Endothelial cell of umbilical vein (primary cell): Measurements from ENCODE around the gene RPS6KA3. TPM values are rescaled to one million over a fixed set of nuclear protein-coding genes. Genes with fewer than 3 reads are reported as not detected.

Source experiments
- BruUV-seq: library from RNA; stranded (reverse); fragments of 400-500 nt; replicated peaks from 2 replicates; lab custom pipeline; 2021; lab: Mats Ljungman, UMichigan
- CTCF ChIA-PET: fragments of 300-600, 350-600 bp; sonication (Branson Sonifier 250); formaldehyde crosslinking; loops from one replicate; lab custom pipeline; 2021; ENCODE audit warnings: antibody characterized with exemption, inconsistent platforms; lab: Charles Lee
- POLR2A ChIA-PET: fragments of 300-600, 350-600 bp; sonication (Branson Sonifier 250); formaldehyde crosslinking; loops from one replicate; lab custom pipeline; 2021; ENCODE audit warnings: antibody characterized with exemption, inconsistent platforms; lab: Charles Lee
- DNase-seq: peaks from one replicate; pipeline ENCODE4 v3.0.0-alpha.2; 2011; ENCODE audit warnings: low read depth, low spot score
- FAIRE-seq: peaks from 2 replicates; lab custom pipeline; 2011; peaks lifted over from hg19 to GRCh38; lab: Jason Lieb, UNC
- H2AFZ ChIP-seq: 2 replicates; pipeline ENCODE4 v1.6.0; 2012; ENCODE audit warnings: low read depth, low read length, control low read depth, inconsistent platforms
- H3K27ac ChIP-seq: 2 replicates; pipeline ENCODE4 v1.5.1; 2011; ENCODE audit warnings: low read depth, mild to moderate bottlenecking, control low read depth, low read length, moderate library complexity; ENCODE audit not compliant: insufficient read depth
- H3K27me3 ChIP-seq, 2 experiments: 2 replicates each; pipeline versions ENCODE4 v1.6.0 to v1.6.1; 2011; ENCODE audit warnings: low read length in 2 of 2, mixed read lengths in 1 of 2; ENCODE audit not compliant: control insufficient read depth in 2 of 2, insufficient read depth in 2 of 2
- H3K36me3 ChIP-seq, 2 experiments: 2 replicates in 1 of 2; 3 replicates in 1 of 2; pipeline ENCODE4 v1.5.1; 2011; ENCODE audit warnings: low read length in 2 of 2, mild to moderate bottlenecking in 1 of 2, moderate library complexity in 1 of 2; ENCODE audit not compliant: control insufficient read depth in 2 of 2, insufficient read depth in 2 of 2; ENCODE audit errors: extremely low read depth in 1 of 2
- H3K4me1 ChIP-seq: 3 replicates; pipeline ENCODE4 v1.5.1; 2011; ENCODE audit warnings: mild to moderate bottlenecking, low read length; ENCODE audit not compliant: control insufficient read depth, insufficient read depth; ENCODE audit errors: extremely low read depth
- H3K4me2 ChIP-seq: 2 replicates; pipeline ENCODE4 v1.6.1; 2011; ENCODE audit warnings: low read length, control low read depth, mixed read lengths; ENCODE audit not compliant: insufficient read depth
- H3K4me3 ChIP-seq, 3 experiments: fragments of 200-600 bp in 1 of 3; sonication (generic), shearing (Covaris generic) in 1 of 3; replicated peaks in 1 of 3; 2 replicates each; pipeline ENCODE4 v1.5.1; 2011 to 2016; ENCODE audit warnings: control low read depth in 3 of 3, low read length in 3 of 3, mild to moderate bottlenecking in 2 of 3, inconsistent platforms in 1 of 3, low read depth in 1 of 3, moderate library complexity in 1 of 3; ENCODE audit not compliant: insufficient read depth in 1 of 3
- H3K79me2 ChIP-seq: 2 replicates; pipeline ENCODE4 v1.6.0; 2012; ENCODE audit warnings: low read length, inconsistent platforms; ENCODE audit not compliant: control insufficient read depth, insufficient read depth
- H3K9ac ChIP-seq: replicated peaks from 2 replicates; pipeline ENCODE3; 2011; ENCODE audit warnings: low read length, control low read depth; ENCODE audit not compliant: insufficient read depth; ENCODE audit errors: extremely low read depth
- H3K9me1 ChIP-seq: replicated peaks from 3 replicates; pipeline ENCODE4 v1.6.0; 2011; ENCODE audit warnings: mild to moderate bottlenecking, low read length; ENCODE audit not compliant: control insufficient read depth, insufficient read depth; ENCODE audit errors: extremely low read depth
- H3K9me3 ChIP-seq: replicated peaks from 2 replicates; pipeline ENCODE4 v1.5.1; 2012; ENCODE audit warnings: low read length, inconsistent platforms; ENCODE audit not compliant: control insufficient read depth, insufficient read depth
- H4K20me1 ChIP-seq: replicated peaks from 2 replicates; pipeline ENCODE3; 2011; ENCODE audit warnings: mild to moderate bottlenecking, low read length; ENCODE audit not compliant: control insufficient read depth, insufficient read depth; ENCODE audit errors: extremely low read depth
- CTCF ChIP-seq, 2 donors: IDR thresholded peaks; 1 replicate in 1 of 2; 2 replicates in 1 of 2; pipeline ENCODE4 v1.5.1; 2011; ENCODE audit warnings: low read length in 2 of 2, mild to moderate bottlenecking in 2 of 2, moderate library complexity in 2 of 2, control low read depth in 1 of 2, inconsistent platforms in 1 of 2, low read depth in 1 of 2; ENCODE audit not compliant: insufficient read depth in 1 of 2; ENCODE audit errors: extremely low read depth in 1 of 2
- EZH2 ChIP-seq: IDR thresholded peaks from 2 replicates; pipeline ENCODE4 v1.6.1; 2012; ENCODE audit warnings: borderline replicate concordance, low read depth, mild to moderate bottlenecking, moderate library complexity, low read length, inconsistent platforms; ENCODE audit not compliant: severe bottlenecking
- FOS ChIP-seq: IDR thresholded peaks from 2 replicates; pipeline ENCODE4 v1.6.1; 2011; ENCODE audit warnings: mild to moderate bottlenecking, low read length, moderate library complexity, borderline replicate concordance; ENCODE audit not compliant: insufficient read depth
- GATA2 ChIP-seq: IDR thresholded peaks from 2 replicates; pipeline ENCODE4 v1.7.0; 2011; ENCODE audit warnings: low read depth, mild to moderate bottlenecking, moderate library complexity, mixed read lengths, low read length; ENCODE audit not compliant: insufficient read length, insufficient read depth
- JUN ChIP-seq: IDR thresholded peaks from 2 replicates; pipeline ENCODE4 v1.6.1; 2011; ENCODE audit warnings: borderline replicate concordance, low read depth; ENCODE audit not compliant: insufficient read length, insufficient read depth
- MAX ChIP-seq: IDR thresholded peaks from 2 replicates; pipeline ENCODE4 v1.6.1; 2011; ENCODE audit not compliant: insufficient read depth, insufficient read length
- MYC ChIP-seq: IDR thresholded peaks from one replicate; pipeline ENCODE4 v1.6.1; 2011; ENCODE audit warnings: mild to moderate bottlenecking, low read depth, low read length
- POLR2A ChIP-seq: IDR thresholded peaks from 2 replicates; pipeline ENCODE4 v1.6.1; 2012; ENCODE audit warnings: low read depth, mild to moderate bottlenecking, control low read depth, low read length
- POLR2AphosphoS5 ChIP-seq: IDR thresholded peaks from 2 replicates; pipeline ENCODE4 v1.6.1; 2012; ENCODE audit warnings: low read depth, mild to moderate bottlenecking, control low read depth, low read length, moderate library complexity; ENCODE audit not compliant: insufficient read depth
- dilution Hi-C: fragments of 300-500 bp; cut with MboI; formaldehyde crosslinking; loops from one replicate; pipeline ENCODE4 v1.15.0; 2019; ENCODE audit warnings: low sequenced_read_pairs; ENCODE audit not compliant: extremely low pct_ligation_motif_present
- intact Hi-C: fragments of 100-400 bp; cut with micrococcal nuclease; formaldehyde crosslinking; loops from one replicate; pipeline ENCODE4 v1.10.0; 2022
- polyA plus RNA-seq, 4 experiments: library from polyadenylated mRNA; depleted of rRNA in 3 of 4; stranded (reverse) in 3 of 4; unstranded in 1 of 4; fragments of >200 nt; gene quantifications; 2 replicates each; pipeline versions ENCODE4 v1.2.1 to v1.2.3, GENCODE V29; 2011 to 2012; ENCODE audit warnings: missing spikeins in 1 of 4
- total RNA-seq: library from RNA; stranded (reverse); gene quantifications from 2 replicates; pipeline ENCODE4 v1.2.3, GENCODE V29; 2021

The RPS6KA3 gene
- total and polyA plus RNA-seq, 2 donors (not counting 3 experiments of a cell fraction or from before 2014, with no cell fraction given), result 24.4 to 61.6 TPM

GRCh38 chrX:20312018-20312417 is 45.3 kb upstream of the RPS6KA3 start:
- dilution Hi-C loops (no loop called here), intact Hi-C loops (no loop called here)
- TF ChIP-seq CTCF (IDR thresholded peaks at IDR 0.05; ENCODE audit: extremely low read depth in 1 of 2, insufficient read depth in 1 of 2, low read depth in 1 of 2, low read length in 2 of 2) (no peak), GATA2 (no peak), POLR2A (no peak), MYC (no peak), JUN (no peak)

GRCh38 chrX:20311505-20311904 is 44.8 kb upstream of the RPS6KA3 start:
- H3K4me1 ChIP-seq, result no peaks in the 10 kb centered on the region
- H2AFZ ChIP-seq, result no peak overlapping the region
- ChIA-PET CTCF (no interaction called here), POLR2A (no interaction called here)
- dilution Hi-C loops (no loop called here), intact Hi-C loops (no loop called here)
- no peaks in the 10 kb centered on the region for H4K20me1 ChIP-seq
- no peak overlapping the region for H3K27ac ChIP-seq
- no peaks in the 10 kb centered on the region for H3K27me3 ChIP-seq
- no peak overlapping the region for H3K4me2 ChIP-seq
- H3K9me1 ChIP-seq, result no peaks in the 10 kb centered on the region
- no peak overlapping the region for H3K4me3 ChIP-seq
- no peaks in the 10 kb centered on the region for H3K79me2 ChIP-seq
- no peaks in the 10 kb centered on the region for H3K9me3 ChIP-seq
- H3K36me3 ChIP-seq, result no peaks in the 10 kb centered on the region
- FAIRE-seq (no peak), DNase-seq (no peak)
- TF ChIP-seq POLR2AphosphoS5, result no peak
- no peak for TF ChIP-seq POLR2A
- TF ChIP-seq FOS, result no peak
- no peak for TF ChIP-seq MAX
- TF ChIP-seq JUN, result no peak
- no peak for TF ChIP-seq EZH2
- H3K9ac ChIP-seq, result no peak overlapping the region
- no TSS peak for BruUV-seq

More at GRCh38 chrX:20312018-20312417, 45.3 kb upstream of the RPS6KA3 start:
- Histone ChIP-seq H3K4me2 (no peak overlapping the region), H3K27me3 (no peaks in the 10 kb centered on the region), H3K4me3 (no peak overlapping the region), H3K27ac (no peak overlapping the region), H3K9ac (no peak overlapping the region), H3K9me3 (no peaks in the 10 kb centered on the region), H2AFZ (no peak overlapping the region), H3K36me3 (no peaks in the 10 kb centered on the region), H3K4me1 (no peaks in the 10 kb centered on the region), H4K20me1 (no peaks in the 10 kb centered on the region), H3K9me1 (no peaks in the 10 kb centered on the region), H3K79me2 (no peaks in the 10 kb centered on the region)
- BruUV-seq, result no TSS peak
- ChIA-PET CTCF (no interaction called here), POLR2A (no interaction called here)
- FAIRE-seq (no peak), DNase-seq (no peak)
